Gastroesophageal sphincter (tissue), 3 donors: Measurements from ENCODE around the gene TRMT10B.

Source experiments
- EP300 ChIP-seq: sonication (generic); formaldehyde crosslinking; IDR thresholded peaks from one replicate; pipeline ENCODE4 v1.6.1; 2017; ENCODE audit warnings: antibody characterized with exemption, mild to moderate bottlenecking
- POLR2A ChIP-seq, 2 donors: fragments of 450-650 bp; IDR thresholded peaks; one replicate each; pipeline ENCODE4 v1.6.1; 2017; ENCODE audit warnings: antibody characterized with exemption in 2 of 2, mild to moderate bottlenecking in 2 of 2, moderate library complexity in 1 of 2
- POLR2AphosphoS5 ChIP-seq: sonication (generic); formaldehyde crosslinking; IDR thresholded peaks from one replicate; pipeline ENCODE4 v1.6.1; 2017; ENCODE audit warnings: antibody characterized with exemption
- TF ChIP-seq, protein P1 (sequence below), 4 experiments: fragments of 200-600 bp in 2 of 4; fragments of 450-650 bp in 2 of 4; sonication (generic) in 1 of 4; IDR thresholded peaks; one replicate each; pipeline ENCODE4 v1.5.1; 2017 to 2019; ENCODE audit warnings: antibody characterized with exemption in 4 of 4, mild to moderate bottlenecking in 2 of 4, moderate library complexity in 2 of 4

DNA sequence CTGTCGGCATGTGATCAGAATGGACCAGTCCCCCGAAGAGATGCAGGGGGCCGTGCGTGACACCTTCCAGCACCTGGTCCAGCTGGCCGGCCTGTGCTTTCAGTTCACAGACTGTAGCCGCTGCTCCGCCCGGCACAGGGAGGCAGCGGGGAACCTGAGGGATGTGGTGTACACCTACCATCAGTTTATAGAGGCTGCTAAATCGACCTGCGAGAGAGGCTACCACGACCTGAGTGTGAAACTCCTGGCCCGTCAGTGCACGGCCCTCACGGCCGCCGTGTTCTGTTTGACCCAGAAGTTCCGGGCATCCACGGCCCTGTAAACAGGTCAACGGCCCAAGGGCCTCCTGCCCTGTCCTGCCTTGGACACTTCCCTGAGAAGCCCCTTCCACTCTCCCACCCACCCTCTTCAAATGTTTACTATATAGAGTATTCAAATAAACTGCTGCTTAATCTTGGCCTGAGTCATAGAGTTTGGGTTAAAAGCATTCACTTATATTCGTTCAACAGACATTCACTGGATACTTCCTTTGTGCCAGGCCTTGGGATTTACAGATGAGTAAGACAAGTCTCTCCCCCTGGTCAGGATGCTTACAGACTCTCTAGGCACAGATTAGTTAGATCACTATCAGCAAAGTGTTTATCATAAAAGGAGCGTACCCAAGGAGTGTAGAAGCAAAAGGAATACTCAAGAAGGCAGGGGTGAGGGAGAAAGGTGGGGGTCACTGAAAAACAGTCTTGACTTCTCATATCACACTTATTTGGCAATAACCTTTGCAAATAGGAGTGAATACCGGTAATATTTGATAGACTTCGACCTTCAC, 6.9 kb upstream of the TRMT10B start:
- TF ChIP-seq, protein P1, sequence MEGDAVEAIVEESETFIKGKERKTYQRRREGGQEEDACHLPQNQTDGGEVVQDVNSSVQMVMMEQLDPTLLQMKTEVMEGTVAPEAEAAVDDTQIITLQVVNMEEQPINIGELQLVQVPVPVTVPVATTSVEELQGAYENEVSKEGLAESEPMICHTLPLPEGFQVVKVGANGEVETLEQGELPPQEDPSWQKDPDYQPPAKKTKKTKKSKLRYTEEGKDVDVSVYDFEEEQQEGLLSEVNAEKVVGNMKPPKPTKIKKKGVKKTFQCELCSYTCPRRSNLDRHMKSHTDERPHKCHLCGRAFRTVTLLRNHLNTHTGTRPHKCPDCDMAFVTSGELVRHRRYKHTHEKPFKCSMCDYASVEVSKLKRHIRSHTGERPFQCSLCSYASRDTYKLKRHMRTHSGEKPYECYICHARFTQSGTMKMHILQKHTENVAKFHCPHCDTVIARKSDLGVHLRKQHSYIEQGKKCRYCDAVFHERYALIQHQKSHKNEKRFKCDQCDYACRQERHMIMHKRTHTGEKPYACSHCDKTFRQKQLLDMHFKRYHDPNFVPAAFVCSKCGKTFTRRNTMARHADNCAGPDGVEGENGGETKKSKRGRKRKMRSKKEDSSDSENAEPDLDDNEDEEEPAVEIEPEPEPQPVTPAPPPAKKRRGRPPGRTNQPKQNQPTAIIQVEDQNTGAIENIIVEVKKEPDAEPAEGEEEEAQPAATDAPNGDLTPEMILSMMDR (IDR thresholded peaks at IDR 0.05): no peak
- no peak for TF ChIP-seq EP300
- no peak for TF ChIP-seq POLR2A (IDR thresholded peaks at IDR 0.05)
- TF ChIP-seq POLR2AphosphoS5: no peak
